Skeletal muscle satellite cell (primary cell): ENCODE measurements around the gene WDR76.
"Not testable (repeated sequence)": the region's sequence is repeated elsewhere in the genome, so short reads cannot be mapped to it uniquely, and the experiment has no call there.

Source experiments
- H3K27me3 ChIP-seq: 2 replicates; pipeline ENCODE4 v1.7.0; 2013; ENCODE audit warnings: low read length; ENCODE audit not compliant: control insufficient read depth, insufficient read depth
- H3K36me3 ChIP-seq: 2 replicates; pipeline ENCODE4 v1.7.0; 2013; ENCODE audit warnings: mild to moderate bottlenecking, control low read depth, low read length; ENCODE audit not compliant: insufficient read depth
- H3K4me1 ChIP-seq: 2 replicates; pipeline ENCODE4 v1.7.0; 2013; ENCODE audit warnings: low read length; ENCODE audit not compliant: control insufficient read depth, insufficient read depth
- H3K4me2 ChIP-seq: 2 replicates; pipeline ENCODE4 v1.7.0; 2013; ENCODE audit warnings: mild to moderate bottlenecking, low read length
- H3K4me3 ChIP-seq: 2 replicates; pipeline ENCODE4 v1.7.0; 2013; ENCODE audit warnings: low read length
- H3K9ac ChIP-seq: 2 replicates; pipeline ENCODE4 v1.7.0; 2013; ENCODE audit warnings: mild to moderate bottlenecking, low read depth, low read length, moderate library complexity
- H3K9me3 ChIP-seq: replicated peaks from 2 replicates; pipeline ENCODE4 v1.7.0; 2013; ENCODE audit warnings: mild to moderate bottlenecking, control low read depth, low read length

The WDR76 gene

DNA sequence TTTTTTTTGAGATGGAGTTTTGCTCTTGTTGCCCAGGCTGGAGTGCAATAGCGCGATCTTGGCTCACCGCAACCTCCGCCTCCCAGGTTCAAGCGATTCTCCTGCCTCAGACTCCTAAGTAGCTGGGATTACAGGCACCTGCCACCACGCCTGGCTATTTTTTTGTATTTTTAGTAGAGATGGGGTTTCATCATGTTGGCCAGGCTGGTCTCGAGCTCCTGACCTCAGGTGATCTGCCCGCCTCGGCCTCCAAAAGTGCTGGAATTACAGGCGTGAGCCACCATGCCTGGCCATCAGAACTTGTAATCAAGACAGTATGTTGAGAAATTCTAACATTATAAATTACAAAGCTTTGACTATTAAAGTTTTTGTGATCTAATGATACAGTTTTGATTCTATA lies 39.8 kb downstream of the WDR76 start:
- not testable (repeated sequence) for H3K36me3 ChIP-seq, H3K9me3 ChIP-seq, H3K4me2 ChIP-seq, H3K27me3 ChIP-seq, H3K9ac ChIP-seq, H3K4me3 ChIP-seq, H3K4me1 ChIP-seq

DNA sequence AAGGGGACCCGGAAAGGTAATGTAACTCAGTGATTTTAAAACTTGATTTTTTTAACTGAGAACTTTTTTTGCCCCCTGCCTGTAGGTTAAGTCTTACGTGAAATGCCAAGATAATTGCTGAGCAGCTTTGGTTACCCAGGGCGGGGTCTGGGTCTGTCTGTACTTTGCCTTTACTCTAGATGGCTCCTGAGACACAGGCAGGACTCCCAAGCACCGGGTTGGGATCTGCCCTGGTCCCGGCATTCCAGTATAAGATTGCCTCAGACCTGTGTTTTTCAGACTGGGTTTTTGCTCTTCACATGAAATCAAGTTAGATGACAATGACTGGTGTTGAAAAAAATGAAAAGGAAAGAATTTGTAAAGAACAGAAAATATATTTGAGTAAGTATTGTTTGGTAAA lies 40.3 kb downstream of the WDR76 start:
- Histone ChIP-seq H3K4me3 (no peak overlapping the region), H3K36me3 (peaks cover 4% of the 10 kb centered on the region), H3K4me2 (no peak overlapping the region), H3K4me1 (no peaks in the 10 kb centered on the region), H3K9me3 (no peaks in the 10 kb centered on the region), H3K9ac (no peak overlapping the region), H3K27me3 (no peaks in the 10 kb centered on the region)

DNA sequence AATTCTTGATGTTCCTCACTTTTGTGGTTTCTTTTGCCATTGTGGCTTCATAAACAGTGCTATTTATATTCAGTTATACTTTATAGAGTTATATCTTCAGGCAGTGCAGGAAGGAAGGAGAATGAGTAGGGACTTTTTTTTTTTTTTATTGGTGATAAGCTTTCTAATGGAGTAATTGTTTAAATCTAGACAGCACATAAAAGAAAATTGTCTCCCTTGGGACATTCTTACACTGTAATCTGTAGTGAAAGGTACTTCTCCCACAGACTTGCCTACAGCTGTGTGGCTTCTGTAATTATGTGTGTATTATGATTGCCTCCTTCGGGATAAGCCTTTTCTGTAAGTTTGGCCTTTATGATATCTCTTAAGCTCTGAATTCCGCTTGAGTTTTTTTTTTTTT lies 41.6 kb downstream of the WDR76 start:
- Histone ChIP-seq H3K4me2 (no peak overlapping the region), H3K9me3 (no peaks in the 10 kb centered on the region), H3K36me3 (peaks cover 4% of the 10 kb centered on the region)

DNA sequence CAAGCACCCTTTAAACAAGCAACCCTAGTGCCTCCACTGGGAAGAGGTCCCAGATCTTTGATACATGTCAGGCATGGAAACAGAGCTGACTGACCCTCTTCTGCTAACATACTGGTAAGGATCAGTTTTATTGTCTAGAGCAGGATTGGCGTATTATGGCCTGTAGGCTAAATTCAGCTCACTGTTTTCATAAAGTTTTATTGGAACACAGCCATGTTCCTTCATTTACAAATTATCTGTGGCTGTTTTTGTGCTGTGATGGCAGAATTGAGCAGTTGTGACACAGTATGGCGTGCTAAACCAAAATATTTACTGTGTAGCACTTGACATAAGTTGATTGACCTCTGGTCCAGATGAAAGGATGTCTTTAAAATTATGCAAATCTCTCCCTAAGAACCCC lies 45.0 kb downstream of the WDR76 start:
- Histone ChIP-seq H3K27me3 (no peaks in the 10 kb centered on the region), H3K9me3 (no peaks in the 10 kb centered on the region), H3K4me1 (no peaks in the 10 kb centered on the region), H3K9ac (no peak overlapping the region), H3K4me3 (no peak overlapping the region), H3K36me3 (no peaks in the 10 kb centered on the region), H3K4me2 (no peak overlapping the region)

More for the DNA sequence above, 41.6 kb downstream of the WDR76 start:
- Histone ChIP-seq H3K27me3 (no peaks in the 10 kb centered on the region), H3K9ac (no peak overlapping the region), H3K4me3 (no peak overlapping the region), H3K4me1 (no peaks in the 10 kb centered on the region)

DNA sequence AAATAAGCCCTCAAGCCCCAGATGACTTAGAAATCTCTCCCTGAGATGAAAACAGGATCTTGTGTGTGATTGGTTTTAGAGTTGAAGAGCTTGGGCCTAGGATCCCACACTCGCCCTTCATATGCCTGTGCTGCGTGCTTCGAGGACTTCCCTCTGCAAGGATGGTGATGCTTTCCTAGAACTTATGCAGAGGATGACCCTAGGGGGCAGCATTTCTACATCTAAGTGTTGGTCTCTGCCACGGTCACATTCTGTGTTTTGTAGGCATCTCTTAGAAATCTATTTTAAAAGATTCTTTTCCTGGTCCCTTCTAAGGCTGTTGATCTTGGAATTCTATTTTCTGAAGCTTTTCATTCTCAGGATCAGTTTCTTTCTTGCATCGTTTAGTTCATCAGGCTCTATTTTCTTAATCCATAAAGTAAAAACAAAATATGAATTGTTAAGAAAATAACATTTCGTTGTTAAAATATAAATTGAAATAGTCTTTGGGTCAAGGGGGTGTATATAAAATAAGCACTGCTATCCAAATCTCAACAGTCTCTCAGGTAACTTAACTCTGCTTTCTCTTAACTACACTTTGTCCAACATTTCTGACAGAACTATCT lies 45.7 kb downstream of the WDR76 start:
- no peaks in the 10 kb centered on the region for H3K36me3 ChIP-seq
- no peak overlapping the region for H3K4me2 ChIP-seq

DNA sequence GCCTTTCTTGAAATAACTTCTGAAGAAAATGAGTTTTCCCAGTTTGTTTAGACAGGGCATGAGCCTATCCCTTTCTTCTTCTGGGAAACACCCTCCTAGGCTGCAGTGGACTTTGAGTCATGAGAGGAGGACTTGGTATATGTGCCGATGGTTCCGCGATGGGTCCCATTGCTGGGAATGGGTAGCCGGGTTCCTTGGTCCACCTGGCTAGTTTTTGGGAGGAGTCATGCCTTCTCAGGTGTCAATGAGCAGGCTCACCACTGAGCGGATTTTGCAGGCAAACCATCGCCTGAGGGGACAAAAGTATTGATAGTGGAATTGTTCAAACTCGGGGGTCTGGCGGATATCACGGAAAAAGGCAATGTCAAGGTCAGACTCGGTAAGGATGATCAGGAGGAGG lies 46.8 kb downstream of the WDR76 start:
- Histone ChIP-seq H3K4me2 (no peak overlapping the region), H3K4me1 (no peaks in the 10 kb centered on the region), H3K4me3 (no peak overlapping the region), H3K36me3 (no peaks in the 10 kb centered on the region), H3K27me3 (no peaks in the 10 kb centered on the region), H3K9ac (no peak overlapping the region), H3K9me3 (no peaks in the 10 kb centered on the region)

More for the DNA sequence above, 45.7 kb downstream of the WDR76 start:
- H3K4me3 ChIP-seq = no peak overlapping the region
- no peaks in the 10 kb centered on the region for H3K9me3 ChIP-seq
- H3K4me1 ChIP-seq = no peaks in the 10 kb centered on the region
- no peaks in the 10 kb centered on the region for H3K27me3 ChIP-seq
- H3K9ac ChIP-seq = no peak overlapping the region

DNA sequence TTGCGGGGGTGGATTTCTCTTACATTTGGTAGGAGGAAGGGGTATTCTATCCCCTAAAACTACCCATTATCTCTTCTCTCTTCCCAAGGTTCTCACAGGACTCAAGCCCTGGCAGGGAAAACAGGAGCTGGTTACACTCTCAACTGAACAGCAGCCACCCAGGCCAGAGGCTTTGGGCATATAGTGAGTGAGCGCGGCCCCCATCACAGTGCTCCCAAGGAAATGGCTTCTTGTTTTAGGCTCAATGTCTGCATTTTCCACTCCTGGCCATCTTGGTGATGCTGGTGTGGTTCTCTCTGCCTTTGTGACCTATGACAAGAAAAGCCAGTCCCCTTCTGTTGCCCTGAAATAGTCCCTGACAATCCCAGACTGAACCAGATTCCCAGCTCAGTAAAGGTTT lies 50.1 kb downstream of the WDR76 start:
- no peak overlapping the region for H3K9ac ChIP-seq
- no peak overlapping the region for H3K4me2 ChIP-seq
- H3K27me3 ChIP-seq = no peaks in the 10 kb centered on the region
- H3K4me3 ChIP-seq = no peak overlapping the region
- no peaks in the 10 kb centered on the region for H3K4me1 ChIP-seq
- no peaks in the 10 kb centered on the region for H3K36me3 ChIP-seq
- H3K9me3 ChIP-seq = no peaks in the 10 kb centered on the region

DNA sequence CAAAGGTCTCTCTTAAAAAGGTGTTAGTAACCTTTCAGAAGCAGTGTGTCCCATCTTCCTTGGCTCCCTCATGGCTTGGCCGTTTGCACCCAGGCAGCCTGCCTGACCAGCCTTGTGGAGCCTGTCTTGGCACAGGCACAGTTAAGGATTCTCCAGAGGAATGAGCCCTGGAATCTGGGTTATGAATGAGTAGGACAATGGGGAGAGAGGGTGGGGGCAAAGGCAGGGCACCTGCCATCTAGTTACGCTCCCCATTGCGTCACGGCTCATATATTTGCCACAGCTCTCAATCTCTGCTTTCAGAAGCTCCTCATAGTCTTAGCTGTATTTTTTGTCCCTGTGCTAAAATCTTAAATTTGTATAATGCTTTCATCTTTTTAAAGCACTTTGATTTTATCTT lies 50.6 kb downstream of the WDR76 start:
- Histone ChIP-seq H3K4me3 (no peak overlapping the region), H3K9me3 (no peaks in the 10 kb centered on the region), H3K36me3 (no peaks in the 10 kb centered on the region), H3K9ac (no peak overlapping the region), H3K4me2 (no peak overlapping the region), H3K4me1 (no peaks in the 10 kb centered on the region), H3K27me3 (no peaks in the 10 kb centered on the region)

DNA sequence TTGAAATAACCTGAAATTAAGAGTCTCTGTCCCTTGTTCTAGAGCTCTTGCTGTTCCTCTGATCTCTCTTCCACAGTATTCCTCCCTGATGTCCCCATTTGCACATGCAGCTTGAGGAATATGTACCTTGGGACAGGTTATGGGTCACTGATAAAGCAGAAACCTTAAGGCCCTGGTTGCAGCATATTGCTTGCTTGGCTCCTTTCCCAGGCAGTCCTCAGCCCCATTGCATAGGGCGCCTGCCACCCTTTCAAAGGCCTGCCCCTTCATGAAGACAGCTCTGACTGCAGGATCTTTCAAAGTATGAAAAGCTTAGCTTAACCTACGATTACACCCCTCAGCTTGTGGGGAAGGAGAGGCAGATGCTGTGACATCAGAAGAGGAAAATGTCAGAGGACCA lies 51.6 kb downstream of the WDR76 start:
- Histone ChIP-seq H3K9me3 (no peaks in the 10 kb centered on the region), H3K4me2 (no peak overlapping the region), H3K27me3 (no peaks in the 10 kb centered on the region), H3K4me3 (no peak overlapping the region), H3K36me3 (peaks cover 3% of the 10 kb centered on the region), H3K9ac (no peak overlapping the region), H3K4me1 (no peaks in the 10 kb centered on the region)

DNA sequence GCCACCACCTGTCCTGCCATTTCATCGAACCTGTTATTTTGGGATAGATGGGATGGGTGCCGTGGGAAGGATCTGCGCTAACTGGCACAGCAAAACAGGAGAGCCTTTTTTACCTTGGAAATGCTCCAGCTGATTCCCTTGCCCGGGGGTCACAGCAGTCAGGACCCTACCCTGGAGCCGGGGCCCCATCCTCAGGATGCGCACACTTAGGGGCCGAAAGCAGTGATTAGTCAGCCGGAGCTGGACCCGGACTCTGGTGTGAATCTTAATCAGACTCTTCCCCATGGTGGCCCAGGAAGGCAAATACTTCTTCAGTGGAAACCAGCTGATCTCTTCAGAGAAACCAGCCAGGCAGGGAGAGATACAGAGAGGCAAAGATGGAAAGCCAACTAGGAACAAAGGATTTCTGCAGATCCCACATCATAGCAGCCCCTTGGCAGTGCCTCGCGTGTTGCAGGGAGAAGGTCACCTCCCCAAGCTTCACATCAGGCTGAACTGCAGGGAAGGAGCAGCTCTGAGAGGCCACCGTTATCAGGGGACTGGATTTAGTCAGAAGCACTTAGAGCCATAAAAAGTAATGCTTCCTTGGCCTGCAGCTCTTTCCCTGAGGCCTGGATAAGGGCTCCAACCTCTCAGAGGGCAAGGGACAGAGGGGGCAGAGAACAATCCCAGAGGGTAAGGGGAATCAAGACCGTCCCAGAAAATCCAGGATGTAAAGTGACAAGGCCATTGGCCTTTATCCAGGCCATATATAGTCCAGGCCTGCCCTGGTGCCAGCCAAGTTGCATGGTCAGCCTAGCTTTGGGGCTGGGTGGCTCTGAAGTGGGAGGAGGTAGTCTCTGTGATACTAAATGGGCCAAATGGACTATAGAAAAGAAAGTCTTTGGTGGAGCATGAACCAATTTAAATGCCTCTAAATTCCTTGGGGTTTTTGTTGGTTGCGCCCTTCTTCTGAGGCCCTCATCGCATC lies 52.9 kb downstream of the WDR76 start:
- no peak overlapping the region for H3K9ac ChIP-seq
- H3K4me1 ChIP-seq = no peaks in the 10 kb centered on the region
- H3K27me3 ChIP-seq = no peaks in the 10 kb centered on the region
- H3K9me3 ChIP-seq = no peaks in the 10 kb centered on the region
- no peak overlapping the region for H3K4me3 ChIP-seq
- H3K36me3 ChIP-seq = peaks cover 5% of the 10 kb centered on the region
- no peak overlapping the region for H3K4me2 ChIP-seq

DNA sequence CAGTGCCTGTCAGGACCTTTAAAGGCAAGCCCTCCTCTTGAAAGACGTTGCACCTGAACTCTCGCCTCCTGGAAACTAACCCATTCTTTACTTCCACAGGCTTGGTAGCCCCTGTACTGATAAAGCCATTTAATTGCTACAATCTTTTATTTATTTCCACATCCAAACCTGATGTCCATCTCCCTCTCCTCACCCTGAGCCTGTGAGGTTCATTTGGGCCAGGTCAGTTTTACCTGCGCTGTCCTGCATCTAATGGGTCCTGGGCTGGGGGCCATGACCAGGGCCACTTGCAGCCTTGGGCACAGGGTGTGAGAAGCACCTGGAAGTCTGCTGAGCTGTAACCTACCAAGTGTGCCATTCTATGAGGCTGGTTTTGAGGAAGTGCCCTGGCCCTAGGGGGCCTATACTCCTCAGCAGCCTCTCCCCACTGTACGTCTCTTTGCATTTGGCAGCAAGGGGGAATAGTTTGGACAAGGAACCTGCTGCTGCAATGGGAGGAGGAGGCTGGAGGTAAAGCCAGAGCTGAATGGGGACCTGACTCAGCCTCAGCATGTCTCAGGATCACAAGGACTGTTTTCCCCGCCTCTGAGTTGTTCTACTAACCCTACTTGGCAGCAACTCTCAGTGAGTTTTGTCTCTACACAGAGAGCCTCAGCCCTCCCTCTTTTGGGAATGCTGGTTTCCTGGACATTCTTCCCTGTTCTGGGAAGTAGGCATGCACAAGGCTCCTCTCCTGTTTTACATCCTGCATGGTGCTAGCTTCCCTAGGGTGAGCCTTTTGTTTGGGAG lies 53.8 kb downstream of the WDR76 start:
- H3K36me3 ChIP-seq = peaks cover 5% of the 10 kb centered on the region
- H3K4me1 ChIP-seq = no peaks in the 10 kb centered on the region

More for the DNA sequence above, 53.8 kb downstream of the WDR76 start:
- no peaks in the 10 kb centered on the region for H3K9me3 ChIP-seq
- H3K4me3 ChIP-seq = no peak overlapping the region
- H3K4me2 ChIP-seq = no peak overlapping the region
- no peaks in the 10 kb centered on the region for H3K27me3 ChIP-seq
- no peak overlapping the region for H3K9ac ChIP-seq
